H9 (cell line): ENCODE data around the gene MCF2L. TPM values are rescaled to one million over a fixed set of nuclear protein-coding genes. Genes with fewer than 3 reads are reported as not detected.

ENCODE experiments used
- DNase-seq: peaks from one replicate; pipeline ENCODE4 v3.0.0-alpha.2; 2017
- H2AFZ ChIP-seq: one replicate; pipeline ENCODE4 v1.6.1; 2013; ENCODE audit warnings: mild to moderate bottlenecking, low read length, control low read depth, moderate library complexity
- H2AK5ac ChIP-seq: 2 replicates; pipeline ENCODE4 v1.6.1; 2013; ENCODE audit warnings: low read length, control low read depth, mixed read lengths; ENCODE audit not compliant: insufficient read length
- H2BK120ac ChIP-seq: one replicate; pipeline ENCODE4 v1.6.1; 2013; ENCODE audit warnings: low read depth, mild to moderate bottlenecking, low read length, control low read depth, inconsistent platforms; ENCODE audit not compliant: poor library complexity, severe bottlenecking
- H2BK12ac ChIP-seq: 2 replicates; pipeline ENCODE4 v1.6.1; 2013; ENCODE audit warnings: low read length, control low read depth, mixed read lengths, low read depth; ENCODE audit not compliant: insufficient read length
- H2BK15ac ChIP-seq: 2 replicates; pipeline ENCODE4 v1.6.1; 2013; ENCODE audit warnings: low read depth, low read length, control low read depth
- H2BK20ac ChIP-seq: one replicate; pipeline ENCODE4 v1.6.1; 2013; ENCODE audit warnings: low read depth, mild to moderate bottlenecking, low read length, control low read depth, inconsistent platforms; ENCODE audit not compliant: poor library complexity, severe bottlenecking
- H2BK5ac ChIP-seq: 2 replicates; pipeline ENCODE4 v1.6.1; 2013; ENCODE audit warnings: low read length, control low read depth, mixed read lengths; ENCODE audit not compliant: insufficient read length
- H3K14ac ChIP-seq: 2 replicates; pipeline ENCODE4 v1.6.1; 2013; ENCODE audit warnings: low read length, control low read depth; ENCODE audit not compliant: insufficient read depth
- H3K18ac ChIP-seq: 2 replicates; pipeline ENCODE4 v1.6.1; 2013; ENCODE audit warnings: low read depth, mild to moderate bottlenecking, mixed read lengths, low read length, control low read depth; ENCODE audit not compliant: insufficient read length
- H3K23ac ChIP-seq: 2 replicates; pipeline ENCODE4 v1.6.1; 2013; ENCODE audit warnings: low read length, control low read depth, mixed read lengths, low read depth; ENCODE audit not compliant: insufficient read length
- H3K23me2 ChIP-seq: 2 replicates; pipeline ENCODE4 v1.6.1; 2013; ENCODE audit warnings: low read depth, mild to moderate bottlenecking, mixed read lengths, low read length, control low read depth; ENCODE audit not compliant: insufficient read length, poor library complexity, severe bottlenecking
- H3K27ac ChIP-seq: 2 replicates; pipeline ENCODE4 v1.5.1; 2013; ENCODE audit warnings: low read length, control low read depth, mixed read lengths, low read depth; ENCODE audit not compliant: insufficient read length
- H3K27me3 ChIP-seq: 2 replicates; pipeline ENCODE4 v1.6.1; 2013; ENCODE audit warnings: low read length, control low read depth, inconsistent platforms; ENCODE audit not compliant: insufficient read depth
- H3K4ac ChIP-seq: 2 replicates; pipeline ENCODE4 v1.6.1; 2013; ENCODE audit warnings: low read depth, mild to moderate bottlenecking, control low read depth, inconsistent platforms, low read length, moderate library complexity
- H3K4me1 ChIP-seq: 2 replicates; pipeline ENCODE4 v1.6.1; 2013; ENCODE audit warnings: low read length, control low read depth, inconsistent platforms; ENCODE audit not compliant: insufficient read depth
- H3K4me2 ChIP-seq: 2 replicates; pipeline ENCODE4 v1.6.1; 2013; ENCODE audit warnings: low read length, control low read depth, mixed read lengths; ENCODE audit not compliant: insufficient read length, insufficient read depth
- H3K56ac ChIP-seq: 2 replicates; pipeline ENCODE4 v1.6.1; 2013; ENCODE audit warnings: low read depth, mild to moderate bottlenecking, mixed read lengths, low read length, control low read depth; ENCODE audit not compliant: insufficient read length
- H3K79me1 ChIP-seq: 2 replicates; pipeline ENCODE4 v1.6.1; 2013; ENCODE audit warnings: low read depth, mild to moderate bottlenecking, moderate library complexity, low read length, control low read depth, inconsistent platforms; ENCODE audit not compliant: insufficient read depth, poor library complexity, severe bottlenecking
- H3K79me2 ChIP-seq: 2 replicates; pipeline ENCODE4 v1.6.1; 2013; ENCODE audit warnings: low read length, control low read depth, inconsistent platforms; ENCODE audit not compliant: insufficient read depth
- H3K9ac ChIP-seq: 2 replicates; pipeline ENCODE4 v1.6.1; 2013; ENCODE audit warnings: low read length, control low read depth, mixed read lengths; ENCODE audit not compliant: insufficient read length; ENCODE audit errors: extremely low read depth
- H3K9me3 ChIP-seq: one replicate; pipeline ENCODE4 v1.6.1; 2013; ENCODE audit warnings: low read depth, low read length, inconsistent platforms; ENCODE audit not compliant: control insufficient read depth
- H3T11ph ChIP-seq: one replicate; pipeline ENCODE4 v1.6.1; 2013; ENCODE audit warnings: mild to moderate bottlenecking, low read length, control low read depth, inconsistent platforms
- H4K20me1 ChIP-seq: one replicate; pipeline ENCODE4 v1.6.1; 2013; ENCODE audit not compliant: control insufficient read depth, insufficient read length, insufficient read depth
- H4K5ac ChIP-seq: 2 replicates; pipeline ENCODE4 v1.6.1; 2013; ENCODE audit warnings: low read depth, mild to moderate bottlenecking, mixed read lengths, low read length, control low read depth; ENCODE audit not compliant: insufficient read length
- H4K8ac ChIP-seq: replicated peaks from 2 replicates; pipeline ENCODE4 v1.6.1; 2013; ENCODE audit warnings: low read length, control low read depth, mixed read lengths, low read depth; ENCODE audit not compliant: insufficient read length
- H4K91ac ChIP-seq: 2 replicates; pipeline ENCODE4 v1.6.1; 2013; ENCODE audit warnings: low read depth, mild to moderate bottlenecking, moderate library complexity, mixed read lengths, low read length, control low read depth; ENCODE audit not compliant: insufficient read length
- H3K27ac Mint-ChIP-seq, 3 experiments: 2 replicates in 2 of 3; 3 replicates in 1 of 3; pipeline ENCODE4 v1.8.0; 2020 to 2021; ENCODE audit warnings: mixed read lengths in 3 of 3, mild to moderate bottlenecking in 1 of 3, moderate library complexity in 1 of 3
- H3K27me3 Mint-ChIP-seq: 2 replicates; pipeline ENCODE4 v1.8.0; 2021; ENCODE audit warnings: low read depth, mild to moderate bottlenecking, moderate library complexity, mixed read lengths
- H3K36me3 Mint-ChIP-seq, 3 experiments: 2 replicates in 2 of 3; 3 replicates in 1 of 3; pipeline ENCODE4 v1.8.0; 2020 to 2021; ENCODE audit warnings: low read depth in 3 of 3, mixed read lengths in 3 of 3; ENCODE audit not compliant: insufficient read depth in 1 of 3
- H3K4me1 Mint-ChIP-seq, 2 experiments: 2 replicates each; pipeline ENCODE4 v1.8.0; 2020; ENCODE audit warnings: mixed read lengths in 2 of 2
- H3K4me3 Mint-ChIP-seq, 2 experiments: 2 replicates in 1 of 2; 3 replicates in 1 of 2; pipeline ENCODE4 v1.8.0; 2020 to 2021; ENCODE audit warnings: mild to moderate bottlenecking in 2 of 2, mixed read lengths in 2 of 2, moderate library complexity in 1 of 2
- H3K9me3 Mint-ChIP-seq, 2 experiments: 2 replicates in 1 of 2; 3 replicates in 1 of 2; pipeline ENCODE4 v1.8.0; 2020; ENCODE audit warnings: mild to moderate bottlenecking in 2 of 2, mixed read lengths in 2 of 2, moderate library complexity in 1 of 2
- WGBS: extraction: QIAGEN DNeasy Blood & Tissue Kit; methylation state at CpG from one replicate; pipeline ENCODE4 v1.1.7; 2013; ENCODE audit warnings: missing lambda C conversion rate, low lambda C conversion rate, mixed read lengths; ENCODE audit not compliant: insufficient read length; ENCODE audit errors: extremely low coverage; 5-methylcytosine and 5-hydroxymethylcytosine counted together
- total RNA-seq: library from RNA; stranded (reverse); gene quantifications from 2 replicates; pipeline ENCODE4 v1.2.1, GENCODE V29; 2021
- TF ChIP-seq, protein P1 (sequence below): fragments of 200-600 bp; sonication (generic); conservative IDR thresholded peaks from 3 replicates; pipeline ENCODE4 v1.8.0; 2021; ENCODE audit warnings: antibody characterized with exemption, mild to moderate bottlenecking

Gene MCF2L
- total RNA-seq, 1 experiment from 2014 or later: 18.5 TPM

DNA sequence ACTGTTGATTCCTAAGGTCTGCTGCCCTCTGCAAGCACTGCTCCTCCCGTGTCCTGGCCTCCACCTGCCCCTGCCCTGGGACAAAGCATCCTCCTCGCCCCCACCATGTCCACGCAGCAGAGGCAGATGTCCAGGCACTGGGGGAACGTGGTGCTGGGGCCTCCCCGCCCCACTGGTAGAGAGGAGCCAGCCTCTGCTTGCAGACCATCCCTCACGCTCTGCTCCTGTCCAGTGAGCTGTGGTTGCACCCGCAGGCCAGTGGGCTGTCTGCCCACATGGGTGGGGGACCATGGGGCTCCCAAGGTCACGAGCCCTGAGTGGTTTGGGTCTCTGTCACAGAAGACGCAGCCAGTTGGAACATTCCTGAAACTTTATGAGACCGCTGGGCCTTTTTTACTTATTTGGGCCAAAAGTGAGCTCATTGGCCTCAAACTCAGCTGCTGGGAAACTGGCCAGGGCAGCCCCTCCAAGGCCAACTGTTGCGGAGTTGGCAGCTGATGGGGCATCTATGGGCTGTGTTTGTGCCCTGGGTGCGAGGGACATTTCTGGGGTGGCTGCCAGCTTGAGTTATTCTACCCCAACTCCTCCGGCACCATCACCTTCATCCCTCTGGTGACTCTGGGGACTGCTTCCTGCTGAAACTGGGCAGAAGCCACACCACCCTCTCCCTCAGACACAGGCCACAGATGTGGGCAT, 71.7 kb downstream of the MCF2L start:
- Histone ChIP-seq H3K23me2 (no peaks in the 10 kb centered on the region), H3K4ac (no peak overlapping the region), H3K27me3 (no peaks in the 10 kb centered on the region), H2AK5ac (no peak overlapping the region), H3K9ac (no peak overlapping the region), H3K56ac (no peak overlapping the region), H2AFZ (no peak overlapping the region), H3K27ac (no peak overlapping the region), H3K4me1 (no peaks in the 10 kb centered on the region), H3K79me1 (no peaks in the 10 kb centered on the region), H4K8ac (no peak overlapping the region), H4K5ac (no peak overlapping the region), H3K14ac (no peak overlapping the region), H3K9me3 (no peaks in the 10 kb centered on the region), H2BK12ac (no peak overlapping the region), H3K4me2 (no peak overlapping the region), H2BK20ac (no peak overlapping the region), H3K18ac (no peak overlapping the region), H3K23ac (no peak overlapping the region), H2BK15ac (no peak overlapping the region), H3T11ph (no peak overlapping the region), H4K20me1 (no peaks in the 10 kb centered on the region), H2BK5ac (no peak overlapping the region), H2BK120ac (no peak overlapping the region), H3K79me2 (no peaks in the 10 kb centered on the region), H4K91ac (no peak overlapping the region)
- Mint-ChIP-seq H3K27me3 (no peaks in the 10 kb centered on the region; the same call in none of the 2 replicates), H3K9me3 (peaks cover 5 to 9% of the 10 kb centered on the region in 2 experiments; a peak in 3 of 5 replicates), H3K4me3 (no peak overlapping the region), H3K4me1 (no peaks in the 10 kb centered on the region), H3K36me3 (peaks cover 0 to 3% (median 2%) of the 10 kb centered on the region in 3 experiments; a peak in 4 of 7 replicates), H3K27ac (peak overlapping the region in 1 of 3 experiments; percentile 84; a peak in 2 of 7 replicates)
- DNase-seq: no peak
- TF ChIP-seq, protein P1, sequence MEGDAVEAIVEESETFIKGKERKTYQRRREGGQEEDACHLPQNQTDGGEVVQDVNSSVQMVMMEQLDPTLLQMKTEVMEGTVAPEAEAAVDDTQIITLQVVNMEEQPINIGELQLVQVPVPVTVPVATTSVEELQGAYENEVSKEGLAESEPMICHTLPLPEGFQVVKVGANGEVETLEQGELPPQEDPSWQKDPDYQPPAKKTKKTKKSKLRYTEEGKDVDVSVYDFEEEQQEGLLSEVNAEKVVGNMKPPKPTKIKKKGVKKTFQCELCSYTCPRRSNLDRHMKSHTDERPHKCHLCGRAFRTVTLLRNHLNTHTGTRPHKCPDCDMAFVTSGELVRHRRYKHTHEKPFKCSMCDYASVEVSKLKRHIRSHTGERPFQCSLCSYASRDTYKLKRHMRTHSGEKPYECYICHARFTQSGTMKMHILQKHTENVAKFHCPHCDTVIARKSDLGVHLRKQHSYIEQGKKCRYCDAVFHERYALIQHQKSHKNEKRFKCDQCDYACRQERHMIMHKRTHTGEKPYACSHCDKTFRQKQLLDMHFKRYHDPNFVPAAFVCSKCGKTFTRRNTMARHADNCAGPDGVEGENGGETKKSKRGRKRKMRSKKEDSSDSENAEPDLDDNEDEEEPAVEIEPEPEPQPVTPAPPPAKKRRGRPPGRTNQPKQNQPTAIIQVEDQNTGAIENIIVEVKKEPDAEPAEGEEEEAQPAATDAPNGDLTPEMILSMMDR: no peak
- no CpG with 5 or more reads among the region's 13 CpGs for WGBS
